HG02852 (cell line): ENCODE results near the gene SFPQ.
"Not testable (repeated sequence)": the region's sequence is repeated elsewhere in the genome, so short reads cannot be mapped to it uniquely, and the experiment has no call there.

Experiments used
- ATAC-seq: cut with Tn5 transposase; IDR thresholded peaks from one replicate; pipeline ENCODE4 v1.9.1; 2021; ENCODE audit warnings: mild to moderate bottlenecking, moderate library complexity; ENCODE audit not compliant: unreplicated experiment

The SFPQ gene

DNA sequence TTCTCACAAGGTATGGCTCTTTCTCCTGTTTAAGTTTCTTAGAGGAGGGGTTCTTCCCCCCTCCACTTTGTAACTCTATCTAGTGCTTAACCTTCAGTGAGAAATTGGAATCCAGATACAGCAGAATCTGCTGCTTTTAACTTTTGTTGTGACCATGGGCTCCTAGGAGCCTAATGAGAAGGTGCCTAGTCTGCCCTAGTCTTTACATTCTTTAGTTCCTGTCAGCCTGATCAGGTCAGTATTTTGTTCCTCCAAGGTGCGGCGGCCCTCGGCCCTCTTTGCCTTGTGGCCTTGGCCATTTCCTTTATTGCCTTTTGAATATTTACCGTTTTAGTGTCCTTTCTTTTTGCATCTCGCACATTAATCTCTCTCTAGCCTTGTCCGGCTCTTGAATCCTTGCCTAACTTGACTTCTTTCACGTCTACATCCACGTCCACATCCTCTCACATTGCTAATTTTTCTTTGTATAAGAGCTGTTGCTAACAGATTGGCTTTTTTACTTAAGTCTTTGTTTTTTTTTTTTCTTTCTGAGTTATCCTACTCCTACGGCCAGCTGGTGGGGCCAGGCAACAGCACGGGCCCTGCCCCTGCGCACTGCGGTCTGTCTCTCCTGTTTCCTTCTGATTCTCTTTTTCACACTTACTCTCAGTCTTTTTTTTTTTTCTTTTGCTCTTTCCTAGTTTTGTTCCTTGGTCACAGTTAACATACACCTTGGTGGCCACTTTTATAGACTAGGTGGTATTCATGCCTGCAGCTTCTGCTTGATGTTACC, 49.0 kb downstream of the SFPQ start:
- no peak for ATAC-seq

DNA sequence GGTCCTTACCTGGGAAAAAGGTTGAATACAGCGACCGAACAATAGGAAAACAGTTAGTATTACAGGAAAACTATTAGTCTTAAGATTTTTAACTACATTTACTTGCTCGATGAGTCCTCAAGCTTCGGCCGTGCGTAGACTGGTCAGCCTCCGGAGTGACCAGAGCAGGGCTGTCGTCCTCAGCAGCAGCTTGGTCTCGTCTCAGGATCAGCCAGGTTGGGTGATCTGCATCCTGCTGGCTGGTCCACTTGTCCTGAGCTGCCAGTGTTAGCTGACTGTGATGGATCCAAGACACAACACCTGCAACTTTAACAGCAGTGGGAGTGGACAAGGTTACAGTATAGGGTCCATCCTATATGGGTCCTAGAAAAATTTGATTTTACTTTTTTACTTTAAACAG, 50.2 kb downstream of the SFPQ start:
- ATAC-seq = not testable (repeated sequence)

- ATAC-seq = not testable (repeated sequence)
Observed at GRCh38 chr1:35142294-35142693, 50.7 kb downstream of the SFPQ start.

- ATAC-seq = not testable (repeated sequence)
Observed at GRCh38 chr1:35137590-35137989, 55.4 kb downstream of the SFPQ start.

DNA sequence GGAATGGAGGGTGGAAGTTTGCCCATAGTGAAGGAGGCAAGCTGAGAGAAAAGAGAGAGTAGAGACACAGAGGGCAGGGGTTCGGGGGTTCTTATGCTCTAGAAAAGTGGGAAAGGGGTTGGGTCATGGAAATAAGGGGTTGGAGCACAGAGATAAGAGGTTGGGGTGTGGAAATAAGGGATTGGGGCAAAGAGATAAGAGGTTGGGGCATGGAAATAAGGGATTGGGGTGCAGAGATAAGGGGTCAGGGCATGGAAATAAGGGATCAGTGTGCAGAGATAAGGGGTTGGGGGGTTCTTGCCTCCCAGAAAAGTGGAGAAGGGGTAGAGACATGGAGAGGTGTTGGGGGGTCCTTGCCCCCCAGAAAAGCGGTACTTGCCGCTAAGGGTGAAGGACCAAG, 56.2 kb downstream of the SFPQ start:
- ATAC-seq = no peak
